ENCODE data around the gene PMM2. TPM values are rescaled to one million over a fixed set of nuclear protein-coding genes. Genes with fewer than 3 reads are reported as not detected.

Gene PMM2
- total RNA-seq, 1 experiment from 2014 or later = 47.9 TPM

- Histone ChIP-seq H3K27ac (no peak overlapping the region), H3K9me3 (replicated peaks) (no peaks in the 10 kb centered on the region), H3K4me1 (replicated peaks) (peaks cover 8% of the 10 kb centered on the region), H3K36me3 (peaks cover 91% of the 10 kb centered on the region), H3K27me3 (replicated peaks) (no peaks in the 10 kb centered on the region), H3K4me3 (no peak overlapping the region)
- DNase-seq (ENCODE audit: low read depth in 1 of 2, low spot score in 2 of 2) = no peak
These were observed 95.8 kb downstream of the PMM2 start for GRCh38 chr16:8893426-8893825.

DNA sequence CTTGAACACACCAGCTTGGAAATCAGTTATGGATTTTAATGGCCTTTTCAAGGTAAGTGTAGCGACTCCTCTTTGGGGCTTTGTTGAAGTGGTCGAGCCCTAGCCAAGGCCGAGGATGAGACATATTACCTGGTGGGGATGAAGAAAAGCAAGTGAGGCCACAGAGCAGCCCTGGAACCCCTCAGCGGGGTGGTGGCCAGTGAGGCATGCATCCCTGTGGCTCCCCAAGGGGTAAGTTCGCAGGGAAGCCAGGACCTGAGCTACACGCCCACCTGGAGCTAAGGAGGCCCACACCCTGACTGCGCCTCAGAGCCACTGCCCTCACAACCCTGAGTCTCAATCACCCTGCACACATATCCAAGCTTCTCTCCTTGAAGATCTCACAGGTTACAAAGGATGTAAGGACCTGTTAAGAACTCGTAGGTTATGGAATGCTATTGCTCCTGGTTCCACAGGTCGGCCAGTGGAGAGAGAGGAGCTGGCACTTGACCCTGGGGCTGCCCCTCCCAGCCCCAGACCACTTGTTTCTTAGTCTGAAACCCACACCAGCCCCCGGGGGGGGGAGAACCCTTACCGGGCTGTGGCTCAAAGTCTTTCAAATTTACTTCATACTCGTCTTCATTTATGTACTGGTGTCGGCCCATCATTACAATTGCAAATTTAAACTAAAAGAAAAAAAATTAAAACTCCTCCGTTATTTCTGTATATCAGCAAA lies 96.5 kb downstream of the PMM2 start:
- H3K27me3 ChIP-seq (replicated peaks) = no peaks in the 10 kb centered on the region
- peaks cover 97% of the 10 kb centered on the region for H3K36me3 ChIP-seq
- no peak for DNase-seq (ENCODE audit: low read depth in 1 of 2, low spot score in 2 of 2)
- no peak overlapping the region for H3K27ac ChIP-seq
- no peak overlapping the region for H3K4me3 ChIP-seq
- no peaks in the 10 kb centered on the region for H3K9me3 ChIP-seq (replicated peaks)
- peaks cover 1% of the 10 kb centered on the region for H3K4me1 ChIP-seq (replicated peaks)

- no peak overlapping the region for H3K27ac ChIP-seq
- no peaks in the 10 kb centered on the region for H3K27me3 ChIP-seq (replicated peaks)
- DNase-seq (ENCODE audit: low read depth in 1 of 2, low spot score in 2 of 2) = no peak
- H3K4me3 ChIP-seq = no peak overlapping the region
- no peaks in the 10 kb centered on the region for H3K4me1 ChIP-seq (replicated peaks)
- H3K9me3 ChIP-seq (replicated peaks) = no peaks in the 10 kb centered on the region
- H3K36me3 ChIP-seq = peaks cover 97% of the 10 kb centered on the region
These were observed 97.2 kb downstream of the PMM2 start for GRCh38 chr16:8894736-8895334.

GRCh38 chr16:8898660-8899318 lies 101.2 kb downstream of the PMM2 start:
- Histone ChIP-seq H3K27me3 (replicated peaks) (no peaks in the 10 kb centered on the region), H3K36me3 (peaks cover 96% of the 10 kb centered on the region), H3K9me3 (replicated peaks) (no peaks in the 10 kb centered on the region), H3K4me3 (no peak overlapping the region), H3K4me1 (replicated peaks) (no peaks in the 10 kb centered on the region), H3K27ac (no peak overlapping the region)
- no peak for DNase-seq (ENCODE audit: low read depth in 1 of 2, low spot score in 2 of 2)

Other genes with a start within 250 kb of the PMM2 start
- gene TMEM114, start 207.3 kb upstream of the PMM2 start, total RNA-seq (2014; rRNA removed; shearing (Covaris generic)) = not detected in 2 replicates
- gene METTL22, start 176.1 kb upstream of the PMM2 start, total RNA-seq (2014; rRNA removed; shearing (Covaris generic)) = 14.9 and 19.8 TPM in 2 replicates
- gene ABAT, start 123.2 kb upstream of the PMM2 start, total RNA-seq (2014; rRNA removed; shearing (Covaris generic)) = 4.4 and 5.7 TPM in 2 replicates
- gene TMEM186, start 200 bp upstream of the PMM2 start, total RNA-seq (2014; rRNA removed; shearing (Covaris generic)) = 3.0 and 6.8 TPM in 2 replicates
- 162 and 182 TPM in 2 replicates for gene CARHSP1, start 71.2 kb downstream of the PMM2 start, total RNA-seq (2014; rRNA removed; shearing (Covaris generic))
- gene LITAFD, start 84.5 kb downstream of the PMM2 start, total RNA-seq (2014; rRNA removed; shearing (Covaris generic)) = not detected in 2 replicates
- gene USP7, start 166.1 kb downstream of the PMM2 start, total RNA-seq (2014; rRNA removed; shearing (Covaris generic)) = 35.7 and 51.5 TPM in 2 replicates

Measured in SJSA1 (cell line).